ENCODE data around the gene CTR9. TPM values are rescaled to one million over a fixed set of nuclear protein-coding genes. Genes with fewer than 3 reads are reported as not detected.

CTR9 gene
- total RNA-seq, 1 donor from 2014 or later, result 25.0 TPM

GRCh38 chr11:10829139-10829538, 78.1 kb downstream of the CTR9 start:
- no peak for DNase-seq (ENCODE audit: low read depth)
- no peak overlapping the region for H3K4me3 ChIP-seq (ENCODE audit: low read depth, low read length)
- no peak for TF ChIP-seq CTCF (conservative IDR thresholded peaks at IDR 0.05; ENCODE audit: low read depth, low read length)

Other genes starting within 250 kb of the CTR9 start
- gene RNF141, start 210.1 kb upstream of the CTR9 start, total RNA-seq, result 18.2 and 21.7 TPM in 2 replicates
- gene LYVE1, start 182.6 kb upstream of the CTR9 start, total RNA-seq, result 0.35 TPM in 1 of 2 replicates, not detected in the other
- 0.07 TPM in 1 of 2 replicates, not detected in the other for gene IRAG1, start 57.5 kb upstream of the CTR9 start, total RNA-seq
- gene EIF4G2, start 57.7 kb downstream of the CTR9 start, total RNA-seq, result 528 and 712 TPM in 2 replicates
- 17.5 and 19.8 TPM in 2 replicates for gene ZBED5, start 106.8 kb downstream of the CTR9 start, total RNA-seq

All from epithelial cell of proximal tubule (primary cell).